ENCODE data around the gene CENPX. TPM values are rescaled to one million over a fixed set of nuclear protein-coding genes. Genes with fewer than 3 reads are reported as not detected.

The CENPX gene
- total RNA-seq, 4 donors from 2014 or later, result 85.4 to 131 (median 104) TPM

DNA sequence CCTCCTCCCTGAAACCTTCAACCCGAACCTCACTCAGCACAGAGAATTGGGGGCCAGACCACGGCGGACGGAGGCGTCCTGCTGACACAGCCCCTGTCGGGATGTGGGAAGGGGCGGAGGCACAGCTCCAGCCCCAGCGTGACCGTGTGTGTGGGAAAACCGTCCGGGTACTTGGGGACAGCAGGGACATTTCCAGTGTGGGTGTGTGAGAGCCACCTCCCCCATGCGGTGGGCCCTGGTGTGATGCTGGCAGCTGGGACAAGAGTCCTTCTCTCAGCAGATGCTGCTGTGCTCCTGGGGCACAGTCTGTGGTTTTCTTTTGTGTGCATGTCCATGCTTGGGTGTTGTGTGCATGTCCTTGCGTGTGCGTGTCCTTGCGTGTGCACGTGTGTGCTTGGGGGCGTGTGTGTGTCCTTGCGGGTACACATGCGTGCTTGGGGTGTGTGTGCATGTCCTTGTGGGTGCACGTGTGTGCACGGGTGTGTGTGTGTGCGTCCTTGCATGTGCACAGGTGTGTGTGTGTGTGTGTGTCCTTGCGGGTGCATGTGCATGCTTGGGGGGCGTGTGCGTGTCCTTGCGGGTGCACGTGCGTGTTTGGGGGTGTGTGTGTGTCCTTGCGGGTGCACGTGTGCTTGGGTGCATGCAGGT, 16.9 kb downstream of the CENPX start:
- Histone ChIP-seq H3K9me3 (no peaks in the 10 kb centered on the region), H3K27ac (no peak overlapping the region), H3K4me3 (no peak overlapping the region), H3K36me3 (no peaks in the 10 kb centered on the region), H3K4me1 (peaks cover under 1 to 14% (median 6%) of the 10 kb centered on the region in 4 donors), H3K27me3 (no peaks in the 10 kb centered on the region)
- no peak for TF ChIP-seq POLR2A (IDR thresholded peaks at IDR 0.05)
- TF ChIP-seq, protein P1, sequence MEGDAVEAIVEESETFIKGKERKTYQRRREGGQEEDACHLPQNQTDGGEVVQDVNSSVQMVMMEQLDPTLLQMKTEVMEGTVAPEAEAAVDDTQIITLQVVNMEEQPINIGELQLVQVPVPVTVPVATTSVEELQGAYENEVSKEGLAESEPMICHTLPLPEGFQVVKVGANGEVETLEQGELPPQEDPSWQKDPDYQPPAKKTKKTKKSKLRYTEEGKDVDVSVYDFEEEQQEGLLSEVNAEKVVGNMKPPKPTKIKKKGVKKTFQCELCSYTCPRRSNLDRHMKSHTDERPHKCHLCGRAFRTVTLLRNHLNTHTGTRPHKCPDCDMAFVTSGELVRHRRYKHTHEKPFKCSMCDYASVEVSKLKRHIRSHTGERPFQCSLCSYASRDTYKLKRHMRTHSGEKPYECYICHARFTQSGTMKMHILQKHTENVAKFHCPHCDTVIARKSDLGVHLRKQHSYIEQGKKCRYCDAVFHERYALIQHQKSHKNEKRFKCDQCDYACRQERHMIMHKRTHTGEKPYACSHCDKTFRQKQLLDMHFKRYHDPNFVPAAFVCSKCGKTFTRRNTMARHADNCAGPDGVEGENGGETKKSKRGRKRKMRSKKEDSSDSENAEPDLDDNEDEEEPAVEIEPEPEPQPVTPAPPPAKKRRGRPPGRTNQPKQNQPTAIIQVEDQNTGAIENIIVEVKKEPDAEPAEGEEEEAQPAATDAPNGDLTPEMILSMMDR (IDR thresholded peaks at IDR 0.05), result no peak
- no peak for TF ChIP-seq POLR2AphosphoS5 (IDR thresholded peaks at IDR 0.05)
- TF ChIP-seq EP300 (IDR thresholded peaks at IDR 0.05; ENCODE audit: low read depth), result no peak
- in situ Hi-C loops (cut with MboI; ENCODE audit: low pct_ligation_motif_present in 1 of 4, low pct_unique_long_range_greater_than_20kb in 1 of 4, low sequenced_read_pairs in 3 of 4) (no loop called here), intact Hi-C loops (cut with DNase I; ENCODE audit: low total_unique reads) (no loop called here)
- 85% methylated on average over 27 of the region's 30 CpGs; no CpG with 5 or more reads in 1 of the 2 donors for WGBS, 2 donors (ENCODE audit: low coverage in 1 of 2)
- DNase-seq, result no peak

- intact Hi-C loops (cut with DNase I; ENCODE audit: low total_unique reads) (no loop called here), in situ Hi-C loops (cut with MboI; ENCODE audit: low pct_ligation_motif_present in 1 of 4, low pct_unique_long_range_greater_than_20kb in 1 of 4, low sequenced_read_pairs in 3 of 4) (no loop called here)
- H3K4me3 ChIP-seq, result no peak overlapping the region
- no peak for TF ChIP-seq POLR2A (IDR thresholded peaks at IDR 0.05)
- no peak for TF ChIP-seq POLR2AphosphoS5 (IDR thresholded peaks at IDR 0.05)
- peak overlapping the region in 3 of 4 donors; percentile 28 to 64 (median 61) for H3K27ac ChIP-seq
- WGBS, 2 donors (ENCODE audit: low coverage in 1 of 2), result 83 to 100% methylated on average over 1 to 35 of the region's 41 CpGs
- H3K36me3 ChIP-seq, result no peaks in the 10 kb centered on the region
- DNase-seq, result no peak
- peaks cover 6 to 19% (median 11%) of the 10 kb centered on the region in 4 donors for H3K4me1 ChIP-seq
- H3K27me3 ChIP-seq, result no peaks in the 10 kb centered on the region
- H3K9me3 ChIP-seq, result no peaks in the 10 kb centered on the region
Measured at GRCh38 chr17:82004517-82005455, 17.9 kb downstream of the CENPX start.

- H3K4me1 ChIP-seq, result peaks cover 6 to 19% (median 11%) of the 10 kb centered on the region in 4 donors
- peak overlapping the region in 3 of 4 donors; percentile 28 to 64 (median 61) for H3K27ac ChIP-seq
- intact Hi-C loops (cut with DNase I; ENCODE audit: low total_unique reads), result no loop called here
- in situ Hi-C loops (cut with MboI; ENCODE audit: low pct_ligation_motif_present in 1 of 4, low pct_unique_long_range_greater_than_20kb in 1 of 4, low sequenced_read_pairs in 3 of 4), result no loop called here
- H3K27me3 ChIP-seq, result no peaks in the 10 kb centered on the region
- TF ChIP-seq POLR2A (IDR thresholded peaks at IDR 0.05) (no peak), POLR2AphosphoS5 (IDR thresholded peaks at IDR 0.05) (peak in 1 of 3 donors; percentile 25), EP300 (IDR thresholded peaks at IDR 0.05; ENCODE audit: low read depth) (no peak)
- 74 to 75% methylated on average over 13 to 53 of the region's 53 CpGs for WGBS, 2 donors (ENCODE audit: low coverage in 1 of 2)
- no peaks in the 10 kb centered on the region for H3K9me3 ChIP-seq
- no peaks in the 10 kb centered on the region for H3K36me3 ChIP-seq
- no peak overlapping the region for H3K4me3 ChIP-seq
- peak; percentile 53 for DNase-seq
Measured at GRCh38 chr17:82003411-82004381, 19.0 kb downstream of the CENPX start.

GRCh38 chr17:82001571-82002056, 21.1 kb downstream of the CENPX start:
- intact Hi-C loops (cut with DNase I; ENCODE audit: low total_unique reads), result no loop called here
- H3K27ac ChIP-seq, result no peak overlapping the region
- no peaks in the 10 kb centered on the region for H3K27me3 ChIP-seq
- peaks cover 6 to 19% (median 11%) of the 10 kb centered on the region in 4 donors for H3K4me1 ChIP-seq
- WGBS, 2 donors (ENCODE audit: low coverage in 1 of 2), result 80% methylated on average over 12 of the region's 17 CpGs; no CpG with 5 or more reads in 1 of the 2 donors
- no peak overlapping the region for H3K4me3 ChIP-seq
- TF ChIP-seq, protein P1 (IDR thresholded peaks at IDR 0.05), result no peak
- TF ChIP-seq EP300 (IDR thresholded peaks at IDR 0.05; ENCODE audit: low read depth) (no peak), POLR2AphosphoS5 (IDR thresholded peaks at IDR 0.05) (no peak), POLR2A (IDR thresholded peaks at IDR 0.05) (no peak)
- in situ Hi-C loops (cut with MboI; ENCODE audit: low pct_ligation_motif_present in 1 of 4, low pct_unique_long_range_greater_than_20kb in 1 of 4, low sequenced_read_pairs in 3 of 4), result no loop called here
- no peaks in the 10 kb centered on the region for H3K36me3 ChIP-seq
- H3K9me3 ChIP-seq, result no peaks in the 10 kb centered on the region
- no peak for DNase-seq

Data from transverse colon (tissue), 4 donors.